Naive thymus-derived CD8-positive, alpha-beta T cell (primary cell): Measurements from ENCODE around the gene ADAMTS7. TPM values are rescaled to one million over a fixed set of nuclear protein-coding genes. Genes with fewer than 3 reads are reported as not detected.
"Not testable (repeated sequence)": the region's sequence is repeated elsewhere in the genome, so short reads cannot be mapped to it uniquely, and the experiment has no call there.

Source experiments
- ATAC-seq, 2 donors: fragments of 150-1000 bp; cut with Tn5 transposase in 1 of 2; sonication (Bioruptor Pico), chemical (Tn5 transposase) in 1 of 2; 1 replicate in 1 of 2; 2 replicates in 1 of 2; pipeline ENCODE4 v1.10.0; 2021; ENCODE audit warnings: mild to moderate bottlenecking in 2 of 2, moderate library complexity in 2 of 2
- POLR2A ChIA-PET: fragments of 350-600 bp; sonication (Branson Sonifier 250); formaldehyde crosslinking; loops from one replicate; lab custom pipeline; 2021; ENCODE audit warnings: antibody characterized with exemption; lab: Charles Lee
- DNase-seq, 10 donors: peaks; one replicate each; pipeline versions ENCODE4 v3.0.0 to v3.0.0-alpha.2; 2020 to 2022
- H3K27ac Mint-ChIP-seq, 10 donors: one replicate each; pipeline ENCODE4 v1.8.0; 2020 to 2022; ENCODE audit warnings: mild to moderate bottlenecking in 10 of 10, mixed read lengths in 10 of 10, moderate library complexity in 4 of 10, inconsistent platforms in 1 of 10
- H3K27me3 Mint-ChIP-seq, 5 donors: one replicate each; pipeline ENCODE4 v1.8.0; 2021 to 2022; ENCODE audit warnings: mixed read lengths in 5 of 5
- H3K36me3 Mint-ChIP-seq, 3 donors: one replicate each; pipeline ENCODE4 v1.8.0; 2020 to 2022; ENCODE audit warnings: mixed read lengths in 3 of 3, mild to moderate bottlenecking in 2 of 3, inconsistent platforms in 1 of 3
- H3K4me1 Mint-ChIP-seq, 4 donors: one replicate each; pipeline ENCODE4 v1.8.0; 2021 to 2022; ENCODE audit warnings: mixed read lengths in 4 of 4
- H3K4me3 Mint-ChIP-seq, 10 donors: one replicate each; pipeline ENCODE4 v1.8.0; 2020 to 2022; ENCODE audit warnings: mild to moderate bottlenecking in 10 of 10, mixed read lengths in 10 of 10, moderate library complexity in 6 of 10, inconsistent platforms in 1 of 10
- H3K9me3 Mint-ChIP-seq, 9 donors: one replicate each; pipeline ENCODE4 v1.8.0; 2020 to 2022; ENCODE audit warnings: mixed read lengths in 9 of 9, mild to moderate bottlenecking in 3 of 9, inconsistent platforms in 1 of 9, moderate library complexity in 1 of 9
- polyA plus RNA-seq, 3 donors: library from polyadenylated mRNA; unstranded; fragments of 300-500 nt; fragmentation: Illumina TruSeq; gene quantifications; one replicate each; pipeline ENCODE4 v1.2.3, GENCODE V29; 2021
- total RNA-seq, 8 experiments: library from RNA in 2 of 8; stranded (reverse) in 2 of 8; gene quantifications; one replicate each; pipeline ENCODE4 v1.2.3 and lab custom pipeline; 2021 to 2026

ADAMTS7 gene
- total and polyA plus RNA-seq, 5 experiments from 2014 or later: 0.16 to 0.31 TPM; not detected in 3

GRCh38 chr15:78840661-78841375 is 29.6 kb upstream of the ADAMTS7 start:
- Mint-ChIP-seq H3K9me3 (no peaks in the 10 kb centered on the region), H3K27me3 (peaks cover 0 to 6% (median 3%) of the 10 kb centered on the region in 5 donors), H3K36me3 (no peaks in the 10 kb centered on the region), H3K4me1 (no peaks in the 10 kb centered on the region), H3K27ac (no peak overlapping the region), H3K4me3 (no peak overlapping the region)
- POLR2A ChIA-PET: no interaction called here
- no peak for DNase-seq
- ATAC-seq: no peak

- H3K4me3 Mint-ChIP-seq, DNase-seq, H3K27ac Mint-ChIP-seq, POLR2A ChIA-PET, H3K4me1 Mint-ChIP-seq, ATAC-seq, H3K36me3 Mint-ChIP-seq, H3K9me3 Mint-ChIP-seq, H3K27me3 Mint-ChIP-seq: not testable (repeated sequence)
Observed at GRCh38 chr15:78839151-78839550, 27.9 kb upstream of the ADAMTS7 start.

DNA sequence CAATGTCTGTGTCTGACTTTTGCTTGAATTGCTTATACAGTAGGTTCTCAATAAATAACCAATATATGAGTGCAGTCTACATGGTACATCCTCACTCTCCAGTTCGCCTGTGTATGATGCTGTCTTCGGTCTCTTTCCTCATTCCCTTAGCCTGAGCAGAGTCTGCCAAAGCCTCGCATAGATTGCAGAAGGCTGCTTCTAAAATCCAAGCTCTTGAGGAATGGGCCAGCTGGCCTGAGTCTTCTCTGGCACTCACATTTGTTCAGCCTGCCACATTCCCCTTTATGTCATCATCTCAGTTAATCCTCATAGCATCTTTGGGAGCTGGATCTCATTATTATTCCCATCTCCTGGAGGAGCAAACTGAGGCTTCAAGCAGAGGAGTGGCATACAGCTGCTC is 27.2 kb upstream of the ADAMTS7 start:
- no peaks in the 10 kb centered on the region for H3K9me3 Mint-ChIP-seq
- no peaks in the 10 kb centered on the region for H3K36me3 Mint-ChIP-seq
- no peak overlapping the region for H3K27ac Mint-ChIP-seq
- POLR2A ChIA-PET: no interaction called here
- no peak for ATAC-seq
- H3K4me3 Mint-ChIP-seq: no peak overlapping the region
- DNase-seq: no peak
- H3K4me1 Mint-ChIP-seq: no peaks in the 10 kb centered on the region
- H3K27me3 Mint-ChIP-seq: peaks cover 0 to 9% (median 3%) of the 10 kb centered on the region in 5 donors

- Mint-ChIP-seq H3K4me1 (no peaks in the 10 kb centered on the region), H3K36me3 (no peaks in the 10 kb centered on the region), H3K27ac (no peak overlapping the region), H3K27me3 (peaks cover 0 to 19% (median 3%) of the 10 kb centered on the region in 5 donors), H3K4me3 (no peak overlapping the region), H3K9me3 (no peaks in the 10 kb centered on the region)
- no peak for DNase-seq
- no peak for ATAC-seq
- POLR2A ChIA-PET: no interaction called here
Observed at GRCh38 chr15:78837543-78837942, 26.3 kb upstream of the ADAMTS7 start.

GRCh38 chr15:78837131-78837530 is 25.9 kb upstream of the ADAMTS7 start:
- peaks cover 0 to 21% (median 3%) of the 10 kb centered on the region in 5 donors for H3K27me3 Mint-ChIP-seq
- DNase-seq (no peak), ATAC-seq (no peak)
- H3K9me3 Mint-ChIP-seq: no peaks in the 10 kb centered on the region
- POLR2A ChIA-PET: no interaction called here
- peaks cover 0 to under 1% (median under 1%) of the 10 kb centered on the region in 4 donors for H3K4me1 Mint-ChIP-seq
- H3K36me3 Mint-ChIP-seq: no peaks in the 10 kb centered on the region
- no peak overlapping the region for H3K27ac Mint-ChIP-seq
- no peak overlapping the region for H3K4me3 Mint-ChIP-seq

GRCh38 chr15:78836333-78836732 is 25.1 kb upstream of the ADAMTS7 start:
- H3K27me3 Mint-ChIP-seq: peaks cover 0 to 27% (median 6%) of the 10 kb centered on the region in 5 donors
- H3K9me3 Mint-ChIP-seq: no peaks in the 10 kb centered on the region
- ATAC-seq: no peak
- POLR2A ChIA-PET: no interaction called here
- H3K4me1 Mint-ChIP-seq: peaks cover 2 to 8% (median 4%) of the 10 kb centered on the region in 4 donors
- H3K27ac Mint-ChIP-seq: no peak overlapping the region
- no peak for DNase-seq
- no peak overlapping the region for H3K4me3 Mint-ChIP-seq
- no peaks in the 10 kb centered on the region for H3K36me3 Mint-ChIP-seq

- POLR2A ChIA-PET: interaction anchor here (1.3 kb wide), 1 partner anchor 42 kb away, joined by 16 read pairs; the partner anchor contains the start of gene MORF4L1
- ATAC-seq (peak in 1 of 2 donors; percentile 25), DNase-seq (no peak)
- Mint-ChIP-seq H3K4me1 (peaks cover 2 to 20% (median 13%) of the 10 kb centered on the region in 4 donors), H3K9me3 (no peaks in the 10 kb centered on the region), H3K4me3 (peak overlapping the region; percentile 30 to 91 (median 80)), H3K36me3 (no peaks in the 10 kb centered on the region), H3K27ac (peak overlapping the region in 3 of 10 donors; percentile 53 to 62 (median 53)), H3K27me3 (peaks cover 0 to 27% (median 4%) of the 10 kb centered on the region in 5 donors)
Observed at GRCh38 chr15:78831229-78832207, 20.3 kb upstream of the ADAMTS7 start.

DNA sequence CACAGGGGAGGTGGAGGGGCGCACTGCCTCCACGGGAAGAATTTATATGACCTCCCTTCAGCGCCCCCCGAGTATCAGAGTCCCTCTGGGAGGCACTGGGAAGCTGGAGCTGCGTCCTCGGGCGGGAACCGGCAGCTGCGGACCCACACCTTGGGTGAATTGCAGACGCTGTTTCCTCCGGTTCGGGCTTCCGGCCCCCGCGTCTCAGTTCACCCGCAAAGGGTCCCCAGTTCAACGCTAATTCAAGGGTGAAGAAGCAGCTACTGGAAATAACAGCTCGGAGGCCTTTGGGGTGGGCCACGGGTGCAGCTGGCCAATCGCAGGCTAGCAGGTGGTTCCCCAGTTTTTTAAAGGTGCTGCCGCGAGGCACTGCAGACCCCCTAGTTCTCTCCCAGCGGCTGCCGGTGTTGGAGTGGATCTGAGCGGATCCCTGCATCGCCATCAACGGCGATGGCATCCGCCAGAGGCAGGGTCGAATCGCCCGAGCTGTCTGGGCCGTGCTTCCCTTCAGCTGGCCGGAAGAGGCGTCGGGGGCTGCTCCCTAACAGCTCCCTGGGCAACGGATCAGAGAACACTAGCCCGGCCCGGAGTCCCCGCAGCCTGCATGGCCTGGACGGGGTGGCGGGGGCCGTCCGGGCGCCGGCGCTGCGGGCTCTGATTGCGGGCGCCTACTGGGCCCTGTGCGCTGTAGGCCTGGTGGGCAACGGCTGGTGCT is 19.4 kb upstream of the ADAMTS7 start:
- Mint-ChIP-seq H3K4me1 (peaks cover 2 to 20% (median 13%) of the 10 kb centered on the region in 4 donors), H3K4me3 (peak overlapping the region; percentile 75 to 91 (median 82)), H3K9me3 (no peaks in the 10 kb centered on the region), H3K27ac (peak overlapping the region in 7 of 10 donors; percentile 9 to 83 (median 71)), H3K36me3 (no peaks in the 10 kb centered on the region), H3K27me3 (peaks cover 0 to 19% (median 4%) of the 10 kb centered on the region in 5 donors)
- ATAC-seq (peak; percentile 67 to 79), DNase-seq (peak in 2 of 10 donors; percentile 6 to 33)
- POLR2A ChIA-PET: interaction anchor here (1.3 kb wide), 1 partner anchor 43 kb away, joined by 16 read pairs; the partner anchor contains the start of gene MORF4L1

GRCh38 chr15:78828920-78829319 is 17.7 kb upstream of the ADAMTS7 start:
- ATAC-seq (no peak), DNase-seq (no peak)
- Mint-ChIP-seq H3K27ac (peak overlapping the region in 1 of 10 donors; percentile 57), H3K9me3 (no peaks in the 10 kb centered on the region), H3K4me1 (peaks cover 2 to 20% (median 13%) of the 10 kb centered on the region in 4 donors), H3K36me3 (no peaks in the 10 kb centered on the region), H3K4me3 (peak overlapping the region in 4 of 10 donors; percentile 2 to 47 (median 14)), H3K27me3 (peaks cover 0 to 18% (median 4%) of the 10 kb centered on the region in 5 donors)
- POLR2A ChIA-PET: no interaction called here

DNA sequence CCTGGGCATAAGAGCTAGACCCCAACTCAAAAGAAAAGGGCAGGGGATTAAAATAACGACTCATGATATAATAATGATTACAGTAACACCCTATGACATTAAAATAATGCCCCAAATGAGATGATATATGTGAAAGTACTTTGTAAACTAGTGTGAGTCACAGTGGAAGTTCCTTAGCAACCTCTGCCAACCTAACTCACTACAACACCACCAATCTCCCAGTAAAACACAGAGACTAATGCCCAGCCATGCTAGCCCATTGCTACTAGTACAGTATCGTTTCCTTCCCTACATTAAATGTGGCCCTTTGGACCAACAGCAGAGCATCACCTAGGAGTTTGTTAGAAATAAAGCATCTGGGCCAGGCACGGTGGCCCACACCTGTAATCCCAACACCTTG is 11.2 kb upstream of the ADAMTS7 start:
- Mint-ChIP-seq H3K9me3 (no peaks in the 10 kb centered on the region), H3K27ac (no peak overlapping the region), H3K27me3 (peaks cover 0 to 11% (median 5%) of the 10 kb centered on the region in 5 donors), H3K4me1 (no peaks in the 10 kb centered on the region), H3K36me3 (no peaks in the 10 kb centered on the region), H3K4me3 (no peak overlapping the region)
- DNase-seq: no peak
- POLR2A ChIA-PET: no interaction called here
- no peak for ATAC-seq

DNA sequence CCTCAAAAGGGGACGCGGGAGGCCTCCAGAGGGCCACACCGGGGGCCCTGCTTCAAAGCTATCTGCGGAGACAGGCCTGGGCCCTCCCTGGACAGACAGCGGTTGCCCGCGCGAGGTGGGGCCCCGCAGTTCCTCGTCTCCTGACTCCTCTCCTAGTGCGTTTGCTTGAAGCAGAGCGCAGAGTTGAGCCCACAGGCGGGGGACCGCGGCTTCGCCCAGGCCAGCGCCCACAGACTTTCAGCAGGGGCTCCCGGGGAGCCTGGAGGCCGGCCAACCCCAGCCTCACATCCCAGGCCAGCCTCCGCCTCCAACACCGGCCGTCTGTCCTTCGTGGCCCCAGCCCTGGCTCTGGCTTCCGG is 540 bp upstream of the ADAMTS7 start:
- Mint-ChIP-seq H3K4me1 (peaks cover 10 to 16% (median 15%) of the 10 kb centered on the region in 4 donors), H3K4me3 (peak overlapping the region; percentile 74 to 95 (median 81)), H3K36me3 (peaks cover 2 to 12% (median 3%) of the 10 kb centered on the region in 3 donors), H3K27ac (peak overlapping the region in 2 of 10 donors; percentile 35 to 54), H3K27me3 (peaks cover 23 to 52% (median 39%) of the 10 kb centered on the region in 5 donors), H3K9me3 (peaks cover 0 to 6% (median 0%) of the 10 kb centered on the region in 9 donors)
- ATAC-seq (peak; percentile 24 to 52), DNase-seq (no peak)
- POLR2A ChIA-PET: no interaction called here
